H54 (cell line): ENCODE results near the gene APOA1.

Experiments used
- DNase-seq: peaks from one replicate; pipeline ENCODE4 v3.0.0; 2011; ENCODE audit warnings: low spot score, mixed read lengths; ENCODE audit not compliant: insufficient read length
- FAIRE-seq: peaks from 3 replicates; lab custom pipeline; 2011; peaks lifted over from hg19 to GRCh38; lab: Jason Lieb, UNC
- POLR2A ChIP-seq: IDR thresholded peaks from 2 replicates; pipeline ENCODE4 v1.6.1; 2011; ENCODE audit warnings: low read depth, mild to moderate bottlenecking, low read length

Gene APOA1

GRCh38 chr11:116867619-116868018 is 30.2 kb upstream of the APOA1 start:
- no peak for FAIRE-seq
- no peak for TF ChIP-seq POLR2A
- DNase-seq: no peak

GRCh38 chr11:116866804-116867455 is 29.5 kb upstream of the APOA1 start:
- no peak for FAIRE-seq
- no peak for TF ChIP-seq POLR2A
- no peak for DNase-seq

GRCh38 chr11:116865696-116866095 is 28.3 kb upstream of the APOA1 start:
- FAIRE-seq (no peak), DNase-seq (no peak)
- no peak for TF ChIP-seq POLR2A

DNA sequence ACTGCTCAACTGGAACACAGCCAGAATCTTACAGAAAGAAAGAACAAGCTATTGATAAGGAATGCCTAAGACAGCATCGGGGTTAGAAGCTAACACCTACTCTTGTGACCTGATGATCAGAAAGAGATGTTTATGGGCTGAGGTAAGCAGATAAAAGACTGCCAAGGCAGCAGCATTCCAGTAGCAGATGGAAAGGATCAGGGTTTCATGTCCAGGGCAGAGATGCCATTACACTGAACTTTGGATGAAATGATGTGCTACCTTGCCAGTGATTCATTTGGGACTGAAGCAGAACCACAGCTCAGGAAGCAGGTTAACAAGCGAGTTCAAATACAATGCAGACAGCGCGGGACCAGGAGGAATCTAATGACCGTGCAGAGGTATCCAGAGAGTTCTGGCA is 27.1 kb upstream of the APOA1 start:
- FAIRE-seq: no peak
- DNase-seq: no peak
- no peak for TF ChIP-seq POLR2A

DNA sequence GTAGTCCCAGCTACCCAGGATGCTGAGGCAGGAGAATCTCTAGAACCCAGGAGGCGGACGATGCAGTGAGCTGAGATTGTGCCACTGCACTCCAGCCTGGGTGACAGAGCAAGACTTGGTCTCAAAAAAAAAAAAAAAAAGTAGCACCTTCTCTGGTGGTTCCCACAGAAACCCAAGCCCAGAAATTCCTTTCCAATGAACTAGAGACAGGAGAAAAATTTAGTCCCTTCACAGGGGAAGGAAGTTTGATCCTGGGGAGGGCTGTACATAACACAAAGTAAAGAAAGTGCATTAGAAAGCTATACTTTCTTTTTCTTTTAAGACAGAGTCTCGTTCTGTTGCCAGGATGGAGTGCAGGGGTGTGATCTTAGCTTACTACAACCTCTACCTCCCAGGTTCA is 25.5 kb upstream of the APOA1 start:
- FAIRE-seq (no peak), DNase-seq (no peak)
- no peak for TF ChIP-seq POLR2A

DNA sequence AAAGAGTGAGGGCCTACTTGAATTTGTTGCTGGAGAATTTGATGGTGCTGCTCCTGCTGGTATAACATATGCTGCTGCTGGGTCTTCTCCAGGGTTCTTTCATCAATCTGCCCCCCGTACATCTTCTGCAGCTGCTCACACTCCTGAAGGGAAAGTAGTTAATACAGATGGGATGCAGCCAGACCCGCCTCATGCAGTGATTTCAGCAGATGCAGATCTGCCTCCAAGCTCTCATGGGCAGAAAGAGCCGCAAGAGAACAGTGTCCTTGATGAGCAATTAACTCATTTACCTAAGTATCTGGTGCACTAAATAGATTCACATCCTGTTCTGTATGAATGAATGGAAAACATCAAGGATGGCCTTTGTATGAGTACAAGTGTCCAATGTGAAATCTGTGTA is 24.8 kb upstream of the APOA1 start:
- no peak for FAIRE-seq
- TF ChIP-seq POLR2A: no peak
- DNase-seq: no peak

- peak; percentile 81 for FAIRE-seq
Measured at GRCh38 chr11:116861539-116861938, 24.1 kb upstream of the APOA1 start.

GRCh38 chr11:116860303-116860702 is 22.9 kb upstream of the APOA1 start:
- no peak for TF ChIP-seq POLR2A

More at GRCh38 chr11:116861539-116861938, 24.1 kb upstream of the APOA1 start:
- no peak for TF ChIP-seq POLR2A
- DNase-seq: peak; percentile 23

GRCh38 chr11:116859175-116859574 is 21.8 kb upstream of the APOA1 start:
- TF ChIP-seq POLR2A: no peak
- no peak for FAIRE-seq
- DNase-seq: no peak

More at GRCh38 chr11:116860303-116860702, 22.9 kb upstream of the APOA1 start:
- DNase-seq (no peak), FAIRE-seq (no peak)

DNA sequence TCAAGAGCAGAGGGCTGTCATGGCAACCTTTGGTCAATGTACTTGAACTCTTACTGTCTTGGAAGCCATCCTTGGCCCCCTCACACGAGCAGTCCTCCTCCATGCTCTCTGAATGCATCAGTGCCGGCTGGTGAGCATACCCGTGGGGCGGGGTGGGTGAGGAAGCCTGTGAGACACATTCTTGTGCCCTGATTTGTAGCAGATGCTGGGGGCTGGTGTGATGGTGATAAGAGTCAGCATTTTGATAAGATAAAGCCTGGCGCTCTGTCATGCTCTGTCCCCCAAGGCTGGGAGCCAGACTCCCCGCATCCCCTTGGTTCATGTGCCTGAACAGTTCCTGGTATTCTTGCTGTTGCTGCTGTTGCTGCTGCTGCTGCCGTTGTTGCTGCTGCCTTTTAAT is 20.5 kb upstream of the APOA1 start:
- DNase-seq: no peak
- no peak for FAIRE-seq
- TF ChIP-seq POLR2A: no peak

- FAIRE-seq (no peak), DNase-seq (no peak)
- TF ChIP-seq POLR2A: no peak
Measured at GRCh38 chr11:116857316-116857715, 19.9 kb upstream of the APOA1 start.

GRCh38 chr11:116856423-116856822 is 19.0 kb upstream of the APOA1 start:
- TF ChIP-seq POLR2A: no peak
- FAIRE-seq (no peak), DNase-seq (no peak)

DNA sequence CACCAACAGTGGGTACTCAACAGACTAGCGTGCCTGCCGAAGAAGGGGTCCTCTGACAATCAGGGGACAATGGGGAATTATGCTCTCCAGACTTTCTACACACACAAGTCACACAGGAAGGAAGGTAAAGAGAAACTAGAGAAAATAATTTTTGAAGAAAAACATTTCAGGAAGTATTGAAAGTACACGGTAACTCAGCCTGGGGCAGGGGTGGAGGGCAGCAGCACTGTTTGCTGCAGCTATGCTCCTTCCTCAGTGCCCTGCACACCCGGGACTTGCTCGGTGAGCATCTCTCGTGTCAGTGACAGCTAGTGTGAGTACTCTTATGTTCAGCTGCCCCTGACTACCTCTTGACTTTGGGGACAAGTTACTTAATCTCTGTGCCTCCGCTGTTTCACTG is 18.0 kb upstream of the APOA1 start:
- DNase-seq: no peak
- no peak for FAIRE-seq
- no peak for TF ChIP-seq POLR2A

GRCh38 chr11:116853461-116854073 is 16.1 kb upstream of the APOA1 start:
- FAIRE-seq (peak; percentile 93), DNase-seq (peak; percentile 66)
- TF ChIP-seq POLR2A: no peak

GRCh38 chr11:116852261-116853031 is 15.0 kb upstream of the APOA1 start:
- FAIRE-seq (peak; percentile 11), DNase-seq (no peak)
- TF ChIP-seq POLR2A: no peak
